IgD-negative memory B cell (primary cell): Measurements from ENCODE around the gene FAM83F. TPM values are rescaled to one million over a fixed set of nuclear protein-coding genes. Genes with fewer than 3 reads are reported as not detected.

Experiments used
- H3K27ac Mint-ChIP-seq, 3 donors: one replicate each; pipeline ENCODE4 v1.8.0; 2020 to 2022; ENCODE audit warnings: mild to moderate bottlenecking in 3 of 3, mixed read lengths in 3 of 3, moderate library complexity in 1 of 3
- H3K27me3 Mint-ChIP-seq: one replicate; pipeline ENCODE4 v1.8.0; 2021; ENCODE audit warnings: mixed read lengths
- H3K36me3 Mint-ChIP-seq: one replicate; pipeline ENCODE4 v1.8.0; 2020; ENCODE audit warnings: mild to moderate bottlenecking, mixed read lengths
- H3K4me1 Mint-ChIP-seq, 3 donors: one replicate each; pipeline ENCODE4 v1.8.0; 2020 to 2022; ENCODE audit warnings: mixed read lengths in 3 of 3, mild to moderate bottlenecking in 1 of 3
- H3K4me3 Mint-ChIP-seq, 4 donors: one replicate each; pipeline ENCODE4 v1.8.0; 2020 to 2022; ENCODE audit warnings: mild to moderate bottlenecking in 4 of 4, mixed read lengths in 4 of 4, moderate library complexity in 3 of 4
- H3K9me3 Mint-ChIP-seq, 3 donors: one replicate each; pipeline ENCODE4 v1.8.0; 2020 to 2021; ENCODE audit warnings: mixed read lengths in 3 of 3, mild to moderate bottlenecking in 1 of 3
- polyA plus RNA-seq: library from polyadenylated mRNA; unstranded; fragments of 300-500 nt; fragmentation: Illumina TruSeq; gene quantifications from one replicate; pipeline ENCODE4 v1.2.3, GENCODE V29; 2021

The FAM83F gene
- polyA plus RNA-seq, 1 donor from 2014 or later = not detected

GRCh38 chr22:40041366-40042137 lies 46.8 kb downstream of the FAM83F start:
- no peak overlapping the region for H3K4me3 Mint-ChIP-seq
- H3K27ac Mint-ChIP-seq = no peak overlapping the region
- H3K9me3 Mint-ChIP-seq = no peaks in the 10 kb centered on the region
- peaks cover 19% of the 10 kb centered on the region for H3K27me3 Mint-ChIP-seq
- peaks cover 1% of the 10 kb centered on the region for H3K36me3 Mint-ChIP-seq
- peaks cover 4 to 12% (median 7%) of the 10 kb centered on the region in 3 donors for H3K4me1 Mint-ChIP-seq

GRCh38 chr22:40042312-40042711 lies 47.6 kb downstream of the FAM83F start:
- Mint-ChIP-seq H3K4me3 (no peak overlapping the region), H3K4me1 (peaks cover 4 to 15% (median 9%) of the 10 kb centered on the region in 3 donors), H3K9me3 (no peaks in the 10 kb centered on the region), H3K27me3 (peaks cover 19% of the 10 kb centered on the region), H3K27ac (no peak overlapping the region), H3K36me3 (peaks cover 1% of the 10 kb centered on the region)

GRCh38 chr22:40043081-40043480 lies 48.3 kb downstream of the FAM83F start:
- peaks cover 1% of the 10 kb centered on the region for H3K36me3 Mint-ChIP-seq
- H3K4me3 Mint-ChIP-seq = peak overlapping the region in 3 of 4 donors; percentile 13 to 56 (median 43)
- peaks cover 9 to 22% (median 15%) of the 10 kb centered on the region in 3 donors for H3K4me1 Mint-ChIP-seq
- H3K27me3 Mint-ChIP-seq = peaks cover 11% of the 10 kb centered on the region
- H3K27ac Mint-ChIP-seq = peak overlapping the region in 2 of 3 donors; percentile 96 to 100
- H3K9me3 Mint-ChIP-seq = no peaks in the 10 kb centered on the region

- Mint-ChIP-seq H3K27ac (peak overlapping the region; percentile 96 to 100 (median 97)), H3K9me3 (no peaks in the 10 kb centered on the region), H3K27me3 (peaks cover 6% of the 10 kb centered on the region), H3K4me1 (peaks cover 10 to 26% (median 19%) of the 10 kb centered on the region in 3 donors), H3K36me3 (peaks cover 1% of the 10 kb centered on the region), H3K4me3 (peak overlapping the region; percentile 91 to 97 (median 96))
Observed at GRCh38 chr22:40043793-40044101, 49.0 kb downstream of the FAM83F start.

- Mint-ChIP-seq H3K4me3 (peak overlapping the region; percentile 91 to 97 (median 96)), H3K4me1 (peaks cover 12 to 29% (median 21%) of the 10 kb centered on the region in 3 donors), H3K36me3 (peaks cover 1% of the 10 kb centered on the region), H3K9me3 (no peaks in the 10 kb centered on the region), H3K27ac (peak overlapping the region; percentile 96 to 100 (median 97)), H3K27me3 (peaks cover 6% of the 10 kb centered on the region)
Observed at GRCh38 chr22:40044102-40044869, 49.5 kb downstream of the FAM83F start.

GRCh38 chr22:40044870-40045834 lies 50.4 kb downstream of the FAM83F start:
- Mint-ChIP-seq H3K27me3 (peaks cover 2% of the 10 kb centered on the region), H3K36me3 (peaks cover 1% of the 10 kb centered on the region), H3K9me3 (no peaks in the 10 kb centered on the region), H3K4me1 (peaks cover 17 to 35% (median 28%) of the 10 kb centered on the region in 3 donors), H3K4me3 (peak overlapping the region; percentile 91 to 97 (median 96)), H3K27ac (peak overlapping the region; percentile 96 to 100 (median 97))

- Mint-ChIP-seq H3K27me3 (peaks cover 2% of the 10 kb centered on the region), H3K4me1 (peaks cover 23 to 43% (median 34%) of the 10 kb centered on the region in 3 donors), H3K9me3 (no peaks in the 10 kb centered on the region), H3K27ac (peak overlapping the region; percentile 74 to 95 (median 87)), H3K4me3 (peak overlapping the region; percentile 81 to 96 (median 90)), H3K36me3 (peaks cover 1% of the 10 kb centered on the region)
Observed at GRCh38 chr22:40046126-40046525, 51.4 kb downstream of the FAM83F start.

GRCh38 chr22:40050258-40050657 lies 55.5 kb downstream of the FAM83F start:
- H3K9me3 Mint-ChIP-seq = no peaks in the 10 kb centered on the region
- H3K4me3 Mint-ChIP-seq = peak overlapping the region; percentile 78 to 87 (median 82)
- no peaks in the 10 kb centered on the region for H3K36me3 Mint-ChIP-seq

GRCh38 chr22:40051322-40051721 lies 56.6 kb downstream of the FAM83F start:
- peak overlapping the region; percentile 79 to 86 (median 84) for H3K4me3 Mint-ChIP-seq
- no peaks in the 10 kb centered on the region for H3K9me3 Mint-ChIP-seq
- H3K27ac Mint-ChIP-seq = peak overlapping the region; percentile 84 to 93 (median 85)
- H3K36me3 Mint-ChIP-seq = no peaks in the 10 kb centered on the region
- peaks cover 42 to 72% (median 63%) of the 10 kb centered on the region in 3 donors for H3K4me1 Mint-ChIP-seq
- H3K27me3 Mint-ChIP-seq = peaks cover 2% of the 10 kb centered on the region

More at GRCh38 chr22:40050258-40050657, 55.5 kb downstream of the FAM83F start:
- Mint-ChIP-seq H3K4me1 (peaks cover 36 to 67% (median 56%) of the 10 kb centered on the region in 3 donors), H3K27ac (peak overlapping the region; percentile 29 to 93 (median 84)), H3K27me3 (no peaks in the 10 kb centered on the region)

- Mint-ChIP-seq H3K27ac (peak overlapping the region in 2 of 3 donors; percentile 29 to 86), H3K9me3 (no peaks in the 10 kb centered on the region), H3K4me3 (peak overlapping the region in 1 of 4 donors; percentile 60), H3K27me3 (peaks cover 2% of the 10 kb centered on the region), H3K36me3 (peaks cover 2% of the 10 kb centered on the region), H3K4me1 (peaks cover 45 to 73% (median 68%) of the 10 kb centered on the region in 3 donors)
Observed at GRCh38 chr22:40053460-40053859, 58.7 kb downstream of the FAM83F start.

- peaks cover 51 to 76% (median 67%) of the 10 kb centered on the region in 3 donors for H3K4me1 Mint-ChIP-seq
- H3K27me3 Mint-ChIP-seq = peaks cover 2% of the 10 kb centered on the region
- peaks cover 2% of the 10 kb centered on the region for H3K36me3 Mint-ChIP-seq
- no peaks in the 10 kb centered on the region for H3K9me3 Mint-ChIP-seq
- peak overlapping the region in 1 of 4 donors; percentile 34 for H3K4me3 Mint-ChIP-seq
- peak overlapping the region in 2 of 3 donors; percentile 34 to 44 for H3K27ac Mint-ChIP-seq
Observed at GRCh38 chr22:40054486-40054885, 59.7 kb downstream of the FAM83F start.

GRCh38 chr22:40055143-40055883 lies 60.6 kb downstream of the FAM83F start:
- Mint-ChIP-seq H3K36me3 (peaks cover 2% of the 10 kb centered on the region), H3K27me3 (peaks cover 2% of the 10 kb centered on the region), H3K9me3 (no peaks in the 10 kb centered on the region), H3K4me3 (peak overlapping the region; percentile 35 to 89 (median 62)), H3K4me1 (peaks cover 45 to 70% (median 61%) of the 10 kb centered on the region in 3 donors), H3K27ac (peak overlapping the region; percentile 5 to 91 (median 37))

- H3K27ac Mint-ChIP-seq = peak overlapping the region; percentile 5 to 83 (median 37)
- no peaks in the 10 kb centered on the region for H3K9me3 Mint-ChIP-seq
- peaks cover 2% of the 10 kb centered on the region for H3K36me3 Mint-ChIP-seq
- peaks cover 2% of the 10 kb centered on the region for H3K27me3 Mint-ChIP-seq
- H3K4me3 Mint-ChIP-seq = peak overlapping the region in 2 of 4 donors; percentile 30 to 89
- H3K4me1 Mint-ChIP-seq = peaks cover 41 to 71% (median 61%) of the 10 kb centered on the region in 3 donors
Observed at GRCh38 chr22:40056154-40056553, 61.4 kb downstream of the FAM83F start.
